Breast epithelium (tissue), 3 donors: ENCODE data around the gene CBFA2T2.

Experiments
- CTCF ChIP-seq, 3 donors: fragments of 450-650 bp; IDR thresholded peaks; one replicate each; pipeline ENCODE4 v1.5.1; 2016 to 2017; ENCODE audit warnings: antibody characterized with exemption in 3 of 3, mild to moderate bottlenecking in 3 of 3, moderate library complexity in 3 of 3
- POLR2A ChIP-seq: fragments of 450-650 bp; IDR thresholded peaks from one replicate; pipeline ENCODE4 v1.6.1; 2016; ENCODE audit warnings: antibody characterized with exemption, mild to moderate bottlenecking, moderate library complexity
- POLR2AphosphoS5 ChIP-seq, 3 donors: sonication (generic); formaldehyde crosslinking; IDR thresholded peaks; one replicate each; pipeline ENCODE4 v1.6.1; 2017; ENCODE audit warnings: antibody characterized with exemption in 3 of 3

GRCh38 chr20:33445881-33446625 lies 43.8 kb upstream of the CBFA2T2 start:
- TF ChIP-seq POLR2AphosphoS5 (IDR thresholded peaks at IDR 0.05) = no peak
- TF ChIP-seq CTCF (IDR thresholded peaks at IDR 0.05) = no peak
- TF ChIP-seq POLR2A = no peak
